DOHH2 (cell line): ENCODE measurements around the gene AFF1.

Experiments
- H3F3A ChIP-seq: fragments of 200-600 bp; sonication (generic), shearing (Covaris generic); 2 replicates; pipeline ENCODE4 v1.6.0; 2016; ENCODE audit warnings: antibody characterized with exemption, mild to moderate bottlenecking; ENCODE audit not compliant: control insufficient read depth, insufficient read depth
- H3K27ac ChIP-seq: fragments of 200-600 bp; sonication (generic); 2 replicates; pipeline ENCODE4 v1.5.1; 2014; ENCODE audit warnings: low read depth, mild to moderate bottlenecking, low read length, moderate library complexity
- H3K27me3 ChIP-seq: fragments of 200-600 bp; sonication (generic); 2 replicates; pipeline ENCODE4 v1.6.1; 2014; ENCODE audit warnings: mild to moderate bottlenecking, low read length, mixed read lengths; ENCODE audit not compliant: control insufficient read depth
- H3K36me3 ChIP-seq: fragments of 200-600 bp; sonication (generic); 2 replicates; pipeline ENCODE4 v1.6.1; 2014; ENCODE audit warnings: mild to moderate bottlenecking, low read length, moderate library complexity, mixed read lengths; ENCODE audit not compliant: control insufficient read depth
- H3K4me1 ChIP-seq: fragments of 200-600 bp; sonication (generic); 2 replicates; pipeline ENCODE4 v1.6.1; 2014; ENCODE audit warnings: mild to moderate bottlenecking, low read length, mixed read lengths; ENCODE audit not compliant: control insufficient read depth
- H3K4me2 ChIP-seq: fragments of 200-600 bp; sonication (generic); 2 replicates; pipeline ENCODE4 v1.6.0; 2014; ENCODE audit warnings: mild to moderate bottlenecking, low read length, moderate library complexity
- H3K4me3 ChIP-seq: fragments of 200-600 bp; sonication (generic); 2 replicates; pipeline ENCODE4 v1.5.1; 2014; ENCODE audit warnings: mild to moderate bottlenecking, low read length, mixed read lengths
- H3K79me2 ChIP-seq: fragments of 200-600 bp; sonication (generic); 2 replicates; pipeline ENCODE4 v1.6.1; 2014; ENCODE audit warnings: mild to moderate bottlenecking, low read length, mixed read lengths; ENCODE audit not compliant: control insufficient read depth
- H3K9me2 ChIP-seq: fragments of 200-600 bp; sonication (generic); replicated peaks from 2 replicates; pipeline ENCODE4 v1.6.1; 2014; ENCODE audit warnings: mild to moderate bottlenecking, low read length, mixed read lengths; ENCODE audit not compliant: control insufficient read depth
- H3K9me3 ChIP-seq: fragments of 200-600 bp; sonication (generic); 2 replicates; pipeline ENCODE4 v1.6.1; 2014; ENCODE audit warnings: antibody characterized with exemption, low read length, mixed read lengths; ENCODE audit not compliant: control insufficient read depth, insufficient read depth
- H4K20me1 ChIP-seq: fragments of 200-600 bp; sonication (generic); 2 replicates; pipeline ENCODE4 v1.6.0; 2014; ENCODE audit warnings: low read depth, mild to moderate bottlenecking, antibody characterized with exemption, low read length, moderate library complexity; ENCODE audit not compliant: control insufficient read depth, insufficient read depth
- EZH2phosphoT487 ChIP-seq: fragments of 200-600 bp; sonication (generic); IDR thresholded peaks from 2 replicates; pipeline ENCODE4 v1.6.1; 2017; ENCODE audit warnings: borderline replicate concordance, mild to moderate bottlenecking, antibody characterized with exemption, low read length, moderate library complexity, mixed read lengths
- TF ChIP-seq, protein P1 (sequence below): fragments of 200-600 bp; sonication (generic); IDR thresholded peaks from one replicate; pipeline ENCODE4 v1.5.1; 2014; ENCODE audit warnings: antibody characterized with exemption, mild to moderate bottlenecking, low read depth, low read length; ENCODE audit not compliant: poor library complexity, severe bottlenecking

AFF1 gene

DNA sequence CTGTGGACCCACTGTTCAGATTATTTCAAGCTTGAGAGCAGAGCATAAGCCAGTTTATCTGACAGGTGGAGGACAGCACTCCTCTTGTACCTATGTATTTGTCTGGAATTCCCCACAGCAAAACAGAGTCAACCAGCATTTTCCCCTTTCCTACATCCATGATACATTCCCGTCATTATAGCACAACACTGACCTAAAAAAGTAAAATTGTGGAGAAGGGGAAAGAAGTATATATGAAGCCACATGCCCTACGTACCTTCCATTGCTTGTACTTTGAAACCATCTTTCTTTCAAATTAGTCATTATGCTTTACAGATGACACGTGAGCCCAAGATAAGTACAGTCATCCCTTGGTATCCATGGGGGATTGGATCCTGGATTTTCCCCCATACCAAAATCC, 212.3 kb downstream of the AFF1 start:
- 0 out of 2 replicates have a peak, but pooled peaks cover 3% of the 10 kb centered on the region for H3K4me1 ChIP-seq
- no peaks in the 10 kb centered on the region for H3K9me3 ChIP-seq
- TF ChIP-seq EZH2phosphoT487, result no peak
- TF ChIP-seq, protein P1, sequence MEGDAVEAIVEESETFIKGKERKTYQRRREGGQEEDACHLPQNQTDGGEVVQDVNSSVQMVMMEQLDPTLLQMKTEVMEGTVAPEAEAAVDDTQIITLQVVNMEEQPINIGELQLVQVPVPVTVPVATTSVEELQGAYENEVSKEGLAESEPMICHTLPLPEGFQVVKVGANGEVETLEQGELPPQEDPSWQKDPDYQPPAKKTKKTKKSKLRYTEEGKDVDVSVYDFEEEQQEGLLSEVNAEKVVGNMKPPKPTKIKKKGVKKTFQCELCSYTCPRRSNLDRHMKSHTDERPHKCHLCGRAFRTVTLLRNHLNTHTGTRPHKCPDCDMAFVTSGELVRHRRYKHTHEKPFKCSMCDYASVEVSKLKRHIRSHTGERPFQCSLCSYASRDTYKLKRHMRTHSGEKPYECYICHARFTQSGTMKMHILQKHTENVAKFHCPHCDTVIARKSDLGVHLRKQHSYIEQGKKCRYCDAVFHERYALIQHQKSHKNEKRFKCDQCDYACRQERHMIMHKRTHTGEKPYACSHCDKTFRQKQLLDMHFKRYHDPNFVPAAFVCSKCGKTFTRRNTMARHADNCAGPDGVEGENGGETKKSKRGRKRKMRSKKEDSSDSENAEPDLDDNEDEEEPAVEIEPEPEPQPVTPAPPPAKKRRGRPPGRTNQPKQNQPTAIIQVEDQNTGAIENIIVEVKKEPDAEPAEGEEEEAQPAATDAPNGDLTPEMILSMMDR, result no peak
- no peaks in the 10 kb centered on the region for H3K36me3 ChIP-seq
- H3K79me2 ChIP-seq, result no peaks in the 10 kb centered on the region
- no peaks in the 10 kb centered on the region for H3K27me3 ChIP-seq
- no peaks in the 10 kb centered on the region for H3K9me2 ChIP-seq
- no peak overlapping the region for H3K27ac ChIP-seq
- H3K4me2 ChIP-seq, result no peak overlapping the region
- no peaks in the 10 kb centered on the region for H3F3A ChIP-seq
- H3K4me3 ChIP-seq, result no peak overlapping the region
- H4K20me1 ChIP-seq, result no peaks in the 10 kb centered on the region

DNA sequence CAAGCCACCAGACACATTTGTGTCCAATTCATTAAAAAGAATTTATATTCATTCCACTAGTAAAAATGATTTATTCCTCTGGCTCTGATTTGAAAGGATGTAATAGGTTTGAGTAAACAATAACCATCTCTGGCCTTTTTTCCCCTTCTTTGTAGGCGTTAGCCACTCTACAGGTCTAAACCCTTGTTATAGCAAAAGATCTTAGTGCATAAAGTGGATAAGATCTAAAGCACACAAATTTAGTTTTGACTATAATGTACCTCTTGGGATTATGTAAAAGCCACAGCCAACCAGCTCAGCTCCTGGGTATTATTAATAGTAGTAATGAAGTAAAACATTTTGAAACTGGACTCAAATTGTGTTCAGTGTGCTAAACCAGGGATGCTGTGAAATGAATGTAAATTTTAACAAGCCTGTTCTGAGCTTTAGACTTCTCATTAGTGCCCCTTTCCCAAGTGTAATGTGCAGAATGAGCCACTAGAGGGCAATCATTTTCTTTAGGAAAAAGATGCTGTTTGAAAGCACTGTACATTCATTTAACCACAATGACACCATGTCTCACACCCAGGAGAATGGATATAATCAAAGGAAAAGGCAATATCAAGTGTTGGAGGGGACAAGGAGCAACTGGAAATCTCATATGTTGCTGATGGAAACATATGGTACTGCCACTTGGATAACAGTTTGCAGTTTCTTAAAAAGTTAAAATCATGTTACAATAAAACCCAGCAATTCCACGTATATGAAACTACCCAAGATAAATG, 215.9 kb downstream of the AFF1 start:
- Histone ChIP-seq H3K27me3 (no peaks in the 10 kb centered on the region), H3K9me2 (no peaks in the 10 kb centered on the region), H3K36me3 (no peaks in the 10 kb centered on the region), H3K79me2 (no peaks in the 10 kb centered on the region), H3K4me1 (no peaks in the 10 kb centered on the region), H3F3A (no peaks in the 10 kb centered on the region), H3K4me3 (no peak overlapping the region), H3K9me3 (no peaks in the 10 kb centered on the region), H3K27ac (no peak overlapping the region), H4K20me1 (no peaks in the 10 kb centered on the region), H3K4me2 (no peak overlapping the region)
- TF ChIP-seq EZH2phosphoT487, result no peak
- TF ChIP-seq, protein P1, result peak; percentile 88

DNA sequence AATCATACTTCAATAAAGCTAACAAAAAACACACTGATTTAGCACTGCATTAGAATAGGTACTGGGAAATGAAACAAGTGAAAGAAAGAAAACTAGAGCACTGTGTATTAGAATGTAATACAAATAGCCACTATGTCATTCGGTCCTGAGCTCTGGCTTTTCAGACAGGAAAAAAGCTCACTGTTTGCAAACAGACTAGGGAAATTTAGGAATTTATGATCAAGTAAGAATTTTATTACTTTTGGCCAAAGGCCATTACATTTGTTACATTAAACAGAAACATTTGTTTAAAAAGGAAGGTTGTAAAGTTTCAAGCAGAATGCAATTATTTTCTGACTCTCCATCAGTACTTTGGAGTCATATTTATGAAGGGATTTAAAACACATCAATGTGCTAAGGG, 216.9 kb downstream of the AFF1 start:
- TF ChIP-seq, protein P1, result no peak
- no peak for TF ChIP-seq EZH2phosphoT487
- Histone ChIP-seq H3K9me2 (no peaks in the 10 kb centered on the region), H3K27me3 (no peaks in the 10 kb centered on the region), H3K4me1 (no peaks in the 10 kb centered on the region), H3K9me3 (no peaks in the 10 kb centered on the region), H3F3A (no peaks in the 10 kb centered on the region), H4K20me1 (no peaks in the 10 kb centered on the region), H3K36me3 (no peaks in the 10 kb centered on the region), H3K4me2 (no peak overlapping the region), H3K79me2 (no peaks in the 10 kb centered on the region), H3K27ac (no peak overlapping the region), H3K4me3 (no peak overlapping the region)
